HepG2 (cell line): ENCODE measurements around the gene STIMATE. TPM values are rescaled to one million over a fixed set of nuclear protein-coding genes. Genes with fewer than 3 reads are reported as not detected.
A peak's percentile ranks its signal among the peaks of the same experiment; 100 is the strongest.

Source experiments
- EEA1 ChIP-seq: sonication (generic); formaldehyde crosslinking; IDR thresholded peaks from 2 replicates; pipeline ENCODE4 v1.5.1; 2020; ENCODE audit warnings: mild to moderate bottlenecking, missing genetic modification reagents, borderline replicate concordance
- ELK4 ChIP-seq: sonication (generic); formaldehyde crosslinking; IDR thresholded peaks from 2 replicates; pipeline ENCODE4 v1.9.0; 2021; ENCODE audit warnings: missing genetic modification reagents, borderline replicate concordance
- KLF16 ChIP-seq, 2 experiments: sonication (generic) in 1 of 2; formaldehyde crosslinking in 1 of 2; IDR thresholded peaks; 2 replicates each; pipeline versions ENCODE4 v1.6.1 to v1.8.0; 2016 to 2023; ENCODE audit warnings: missing genetic modification reagents in 2 of 2, missing compliant biosample characterization in 1 of 2
- PAX8 ChIP-seq: sonication (generic); formaldehyde crosslinking; IDR thresholded peaks from 2 replicates; pipeline ENCODE4 v1.8.0; 2022; ENCODE audit warnings: mild to moderate bottlenecking, missing genetic modification reagents, borderline replicate concordance
- RBFOX2 ChIP-seq: fragments of 200-400 bp; formaldehyde crosslinking; IDR thresholded peaks from 2 replicates; pipeline ENCODE4 v1.6.1; 2017; ENCODE audit warnings: low read depth, mild to moderate bottlenecking, low read length
- REST ChIP-seq, 2 experiments: IDR thresholded peaks; 2 replicates each; pipeline ENCODE4 v1.6.1; 2011 to 2012; ENCODE audit warnings: low read length in 2 of 2, borderline replicate concordance in 1 of 2, low read depth in 1 of 2, mild to moderate bottlenecking in 1 of 2, moderate library complexity in 1 of 2
- RFXANK ChIP-seq: IDR thresholded peaks from 2 replicates; pipeline ENCODE4 v1.6.1; 2016
- SOX5 ChIP-seq: IDR thresholded peaks from 2 replicates; pipeline ENCODE4 v1.6.1; 2016; ENCODE audit warnings: borderline replicate concordance
- SRY ChIP-seq: sonication (generic); formaldehyde crosslinking; IDR thresholded peaks from 2 replicates; pipeline ENCODE4 v1.8.0; 2022; ENCODE audit warnings: mild to moderate bottlenecking, missing genetic modification reagents
- TCF12 ChIP-seq, 2 experiments: fragments of 450-650 bp in 1 of 2; sonication (generic) in 1 of 2; formaldehyde crosslinking in 1 of 2; IDR thresholded peaks; 2 replicates each; pipeline versions ENCODE4 v1.6.1 to v1.8.0; 2017 to 2022; ENCODE audit warnings: antibody characterized with exemption in 1 of 2, mild to moderate bottlenecking in 1 of 2, missing genetic modification reagents in 1 of 2, moderate library complexity in 1 of 2
- ZNF274 ChIP-seq: sonication (generic); formaldehyde crosslinking; IDR thresholded peaks from 2 replicates; pipeline ENCODE4 v1.5.1; 2020; ENCODE audit warnings: mild to moderate bottlenecking, missing genetic modification reagents
- ZNF335 ChIP-seq: sonication (generic); formaldehyde crosslinking; IDR thresholded peaks from 2 replicates; pipeline ENCODE4 v1.4.0; 2020; ENCODE audit warnings: missing genetic modification reagents
- ZNF337 ChIP-seq: sonication (generic); formaldehyde crosslinking; IDR thresholded peaks from 2 replicates; pipeline ENCODE4 v1.5.1; 2020; ENCODE audit warnings: missing genetic modification reagents, low read depth, mild to moderate bottlenecking, borderline replicate concordance
- ZNF614 ChIP-seq: IDR thresholded peaks from 2 replicates; pipeline ENCODE4 v1.6.1; 2018; ENCODE audit warnings: missing biosample characterization, missing genetic modification reagents, inconsistent platforms, borderline replicate concordance
- ZNF687 ChIP-seq: sonication (generic); formaldehyde crosslinking; IDR thresholded peaks from 2 replicates; pipeline ENCODE4 v1.5.1; 2020; ENCODE audit warnings: mild to moderate bottlenecking, missing genetic modification reagents, moderate library complexity
- ZNF800 ChIP-seq: sonication (generic); formaldehyde crosslinking; IDR thresholded peaks from 2 replicates; pipeline ENCODE4 v1.4.0; 2020; ENCODE audit warnings: missing genetic modification reagents
- polyA plus RNA-seq, 8 experiments: library from polyadenylated mRNA; depleted of rRNA in 3 of 8; stranded (reverse) in 7 of 8; unstranded in 1 of 8; fragments of >200 nt; fragmentation: Illumina TruSeq in 4 of 8; extraction: Trizol in 4 of 8; gene quantifications; 2 replicates each; pipeline versions ENCODE4 v1.2.1 to v1.2.3, GENCODE V29; 2011 to 2016; ENCODE audit warnings: low read depth in 4 of 8, missing spikeins in 1 of 8, mixed read lengths in 1 of 8; ENCODE audit not compliant: insufficient read depth in 1 of 8
- total RNA-seq, 5 experiments: library from RNA; depleted of rRNA; stranded (reverse); fragments of >200 nt; fragmentation: Illumina TruSeq; extraction: Trizol; gene quantifications; 2 replicates each; pipeline ENCODE4 v1.2.3, GENCODE V29; 2016; ENCODE audit warnings: low read depth in 1 of 5

Gene STIMATE
- total and polyA plus RNA-seq, 2 of the 13 experiments (the other 11 are each of a cell fraction or from before 2014, with no cell fraction given): 5.7 to 11.7 TPM

DNA sequence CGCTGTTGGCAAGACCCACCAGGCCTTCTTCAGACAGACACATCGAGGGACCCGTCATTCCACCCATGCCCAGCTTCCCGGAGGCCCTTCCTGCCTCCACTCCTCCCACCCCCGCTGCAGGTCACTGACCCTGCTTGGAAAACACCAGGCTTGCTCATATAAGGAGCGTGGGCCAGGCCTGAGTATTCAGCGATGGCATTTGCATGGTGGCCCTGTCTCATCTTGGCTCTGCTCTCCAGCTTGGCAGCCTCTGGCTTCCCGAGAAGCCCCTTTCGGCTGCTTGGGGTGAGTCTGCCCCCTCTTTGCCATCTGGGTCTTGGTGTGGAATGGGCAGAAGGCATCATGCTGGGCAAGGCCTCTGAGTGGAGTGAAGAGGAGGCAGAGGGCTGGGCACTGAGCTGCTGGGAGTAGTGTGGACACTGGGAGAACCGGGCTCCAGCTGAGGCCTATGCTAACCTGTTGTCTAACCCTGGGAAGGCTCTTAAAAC is 102.7 kb downstream of the STIMATE start, which contains the start of gene ITIH3 (continued):
- no peak for TF ChIP-seq ZNF800 (CRISPR knock-in tag)
- TF ChIP-seq ZNF687: peak; percentile 82
- peak; percentile 52; the same call in 1 of the 2 replicates for TF ChIP-seq SRY (CRISPR knock-in tag)
- peak; percentile 64; the same call in 1 of the 2 replicates for TF ChIP-seq ZNF274
- TF ChIP-seq SOX5: peak; percentile 31; the same call in 1 of the 2 replicates
- TF ChIP-seq ELK4 (CRISPR knock-in tag): no peak
- TF ChIP-seq ZNF337 (CRISPR knock-in tag): 0 out of 2 replicates have a peak, but pooled peaks have one; percentile 8
- no peak for TF ChIP-seq PAX8
- TF ChIP-seq KLF16 (CRISPR knock-in tag; IDR thresholded peaks at IDR 0.05): 0 out of 4 replicates have a peak, but pooled peaks of 1 of the 2 experiments have one; percentile 9
- 0 out of 2 replicates have a peak, but pooled peaks have one; percentile 40 for TF ChIP-seq ZNF335 (CRISPR knock-in tag)
- TF ChIP-seq REST (IDR thresholded peaks at IDR 0.05; ENCODE audit: borderline replicate concordance in 1 of 2, low read depth in 1 of 2, low read length in 2 of 2): no peak
- peak; percentile 67; the same call in 1 of the 2 replicates for TF ChIP-seq EEA1
- TF ChIP-seq ZNF614 (CRISPR knock-in tag): peak; percentile 16; the same call in 1 of the 2 replicates
- no peak for TF ChIP-seq RFXANK (CRISPR knock-in tag)
- peak; percentile 46 for TF ChIP-seq RBFOX2
- TF ChIP-seq TCF12 (IDR thresholded peaks at IDR 0.05): no peak
- TF ChIP-seq TCF12 (CRISPR knock-in tag; IDR thresholded peaks at IDR 0.05): 0 out of 2 replicates have a peak, but pooled peaks have one; percentile 70
